Gastroesophageal sphincter (tissue), 3 donors: ENCODE data around the gene OSTF1.

Experiments
- POLR2A ChIP-seq, 2 donors: fragments of 450-650 bp; IDR thresholded peaks; one replicate each; pipeline ENCODE4 v1.6.1; 2017; ENCODE audit warnings: antibody characterized with exemption in 2 of 2, mild to moderate bottlenecking in 2 of 2, moderate library complexity in 1 of 2
- POLR2AphosphoS5 ChIP-seq: sonication (generic); formaldehyde crosslinking; IDR thresholded peaks from one replicate; pipeline ENCODE4 v1.6.1; 2017; ENCODE audit warnings: antibody characterized with exemption
- TF ChIP-seq, protein P1 (sequence below), 4 experiments: fragments of 200-600 bp in 2 of 4; fragments of 450-650 bp in 2 of 4; sonication (generic) in 1 of 4; IDR thresholded peaks; one replicate each; pipeline ENCODE4 v1.5.1; 2017 to 2019; ENCODE audit warnings: antibody characterized with exemption in 4 of 4, mild to moderate bottlenecking in 2 of 4, moderate library complexity in 2 of 4

DNA sequence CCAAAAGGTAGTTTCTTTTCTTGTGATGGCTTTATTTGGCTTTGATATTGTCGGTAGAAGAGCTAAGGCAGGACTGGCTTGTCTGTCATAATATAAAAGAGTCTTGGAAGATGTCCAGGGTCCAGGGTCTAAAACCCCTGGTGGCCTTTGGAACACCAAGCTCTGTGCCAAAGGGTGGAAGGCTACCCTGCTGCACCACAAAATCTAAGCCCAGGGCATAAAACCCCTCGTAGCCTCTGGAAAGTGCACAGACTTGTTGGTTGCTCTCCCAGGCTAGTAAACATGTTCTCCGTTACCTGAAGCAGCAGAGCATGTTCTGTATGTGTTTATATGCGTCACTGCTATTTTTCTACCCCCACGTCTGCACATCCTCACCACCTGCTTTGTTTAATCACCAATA, 75.5 kb downstream of the OSTF1 start:
- TF ChIP-seq POLR2AphosphoS5 = no peak
- TF ChIP-seq, protein P1, sequence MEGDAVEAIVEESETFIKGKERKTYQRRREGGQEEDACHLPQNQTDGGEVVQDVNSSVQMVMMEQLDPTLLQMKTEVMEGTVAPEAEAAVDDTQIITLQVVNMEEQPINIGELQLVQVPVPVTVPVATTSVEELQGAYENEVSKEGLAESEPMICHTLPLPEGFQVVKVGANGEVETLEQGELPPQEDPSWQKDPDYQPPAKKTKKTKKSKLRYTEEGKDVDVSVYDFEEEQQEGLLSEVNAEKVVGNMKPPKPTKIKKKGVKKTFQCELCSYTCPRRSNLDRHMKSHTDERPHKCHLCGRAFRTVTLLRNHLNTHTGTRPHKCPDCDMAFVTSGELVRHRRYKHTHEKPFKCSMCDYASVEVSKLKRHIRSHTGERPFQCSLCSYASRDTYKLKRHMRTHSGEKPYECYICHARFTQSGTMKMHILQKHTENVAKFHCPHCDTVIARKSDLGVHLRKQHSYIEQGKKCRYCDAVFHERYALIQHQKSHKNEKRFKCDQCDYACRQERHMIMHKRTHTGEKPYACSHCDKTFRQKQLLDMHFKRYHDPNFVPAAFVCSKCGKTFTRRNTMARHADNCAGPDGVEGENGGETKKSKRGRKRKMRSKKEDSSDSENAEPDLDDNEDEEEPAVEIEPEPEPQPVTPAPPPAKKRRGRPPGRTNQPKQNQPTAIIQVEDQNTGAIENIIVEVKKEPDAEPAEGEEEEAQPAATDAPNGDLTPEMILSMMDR (IDR thresholded peaks at IDR 0.05) = no peak
- TF ChIP-seq POLR2A (IDR thresholded peaks at IDR 0.05) = no peak
